Cardiac muscle cell (in vitro differentiated cells and primary cell): ENCODE measurements around the gene PGD. TPM values are rescaled to one million over a fixed set of nuclear protein-coding genes. Genes with fewer than 3 reads are reported as not detected.

Source experiments
- DNase-seq, 2 donors: peaks; one replicate each; pipeline versions ENCODE4 v3.0.0 to v3.0.0-alpha.2; 2010 to 2017; ENCODE audit warnings: low read depth in 1 of 2, low spot score in 1 of 2
- H3K27ac ChIP-seq: fragments of 200-600 bp; sonication (generic); 2 replicates; pipeline ENCODE4 v1.5.1; 2016
- H3K27me3 ChIP-seq: fragments of 200-600 bp; sonication (generic); 2 replicates; pipeline ENCODE4 v1.6.0; 2016; ENCODE audit warnings: control low read depth
- H3K36me3 ChIP-seq: fragments of 200-600 bp; sonication (generic); 2 replicates; pipeline ENCODE4 v1.5.1; 2016; ENCODE audit warnings: control low read depth
- H3K4me1 ChIP-seq: fragments of 200-600 bp; sonication (generic); 2 replicates; pipeline ENCODE4 v1.8.1; 2017; ENCODE audit warnings: low read depth, mild to moderate bottlenecking, mixed run types
- H3K4me3 ChIP-seq: fragments of 200-600 bp; sonication (generic); 2 replicates; pipeline ENCODE4 v1.5.1; 2016; ENCODE audit warnings: mild to moderate bottlenecking
- H3K9me3 ChIP-seq: fragments of 200-600 bp; sonication (generic); 2 replicates; pipeline ENCODE4 v1.5.1; 2017; ENCODE audit warnings: low read depth, mild to moderate bottlenecking, control low read depth
- polyA plus RNA-seq: library from polyadenylated mRNA; unstranded; fragments of >200 nt; fragmentation: Nextera tagmentation; extraction: Ambion mirVana; gene quantifications from 2 replicates; pipeline ENCODE4 v1.2.1, GENCODE V29; 2016
- total RNA-seq: library from RNA; depleted of rRNA; stranded (reverse); fragments of >200 nt; gene quantifications from 2 replicates; pipeline ENCODE4 v1.2.3, GENCODE V29; 2016
- TF ChIP-seq, protein P1 (sequence below): IDR thresholded peaks from 2 replicates; pipeline ENCODE4 v1.5.1; 2012; ENCODE audit warnings: low read depth, mild to moderate bottlenecking, low read length

The PGD gene
- total and polyA plus RNA-seq, 2 experiments from 2014 or later = 201 to 214 TPM

DNA sequence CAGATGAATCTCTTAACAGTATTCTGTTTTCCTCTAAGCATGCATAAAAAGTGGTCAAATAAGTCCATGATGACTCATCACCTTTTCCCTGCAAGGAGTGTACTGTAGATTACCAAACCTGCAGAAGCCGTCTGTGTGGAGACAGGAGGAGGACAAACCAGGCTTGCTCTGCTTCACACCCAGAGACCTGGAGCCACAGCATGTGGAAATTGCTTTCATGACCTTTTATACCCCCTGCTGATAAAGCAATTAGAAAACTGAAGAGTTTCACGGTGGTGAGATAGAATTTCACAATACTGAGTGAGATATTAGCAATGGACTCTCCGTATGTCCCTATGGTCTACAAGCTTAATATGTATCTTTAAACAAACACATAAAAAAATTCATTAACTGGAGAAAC is 60.3 kb downstream of the PGD start:
- DNase-seq = peak in 1 of 2 donors; percentile 86
- Histone ChIP-seq H3K9me3 (no peaks in the 10 kb centered on the region), H3K4me1 (peaks cover 7% of the 10 kb centered on the region), H3K27ac (peak overlapping the region; percentile 48), H3K27me3 (no peaks in the 10 kb centered on the region), H3K36me3 (peaks cover 29% of the 10 kb centered on the region), H3K4me3 (no peak overlapping the region)
- TF ChIP-seq, protein P1, sequence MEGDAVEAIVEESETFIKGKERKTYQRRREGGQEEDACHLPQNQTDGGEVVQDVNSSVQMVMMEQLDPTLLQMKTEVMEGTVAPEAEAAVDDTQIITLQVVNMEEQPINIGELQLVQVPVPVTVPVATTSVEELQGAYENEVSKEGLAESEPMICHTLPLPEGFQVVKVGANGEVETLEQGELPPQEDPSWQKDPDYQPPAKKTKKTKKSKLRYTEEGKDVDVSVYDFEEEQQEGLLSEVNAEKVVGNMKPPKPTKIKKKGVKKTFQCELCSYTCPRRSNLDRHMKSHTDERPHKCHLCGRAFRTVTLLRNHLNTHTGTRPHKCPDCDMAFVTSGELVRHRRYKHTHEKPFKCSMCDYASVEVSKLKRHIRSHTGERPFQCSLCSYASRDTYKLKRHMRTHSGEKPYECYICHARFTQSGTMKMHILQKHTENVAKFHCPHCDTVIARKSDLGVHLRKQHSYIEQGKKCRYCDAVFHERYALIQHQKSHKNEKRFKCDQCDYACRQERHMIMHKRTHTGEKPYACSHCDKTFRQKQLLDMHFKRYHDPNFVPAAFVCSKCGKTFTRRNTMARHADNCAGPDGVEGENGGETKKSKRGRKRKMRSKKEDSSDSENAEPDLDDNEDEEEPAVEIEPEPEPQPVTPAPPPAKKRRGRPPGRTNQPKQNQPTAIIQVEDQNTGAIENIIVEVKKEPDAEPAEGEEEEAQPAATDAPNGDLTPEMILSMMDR = no peak

DNA sequence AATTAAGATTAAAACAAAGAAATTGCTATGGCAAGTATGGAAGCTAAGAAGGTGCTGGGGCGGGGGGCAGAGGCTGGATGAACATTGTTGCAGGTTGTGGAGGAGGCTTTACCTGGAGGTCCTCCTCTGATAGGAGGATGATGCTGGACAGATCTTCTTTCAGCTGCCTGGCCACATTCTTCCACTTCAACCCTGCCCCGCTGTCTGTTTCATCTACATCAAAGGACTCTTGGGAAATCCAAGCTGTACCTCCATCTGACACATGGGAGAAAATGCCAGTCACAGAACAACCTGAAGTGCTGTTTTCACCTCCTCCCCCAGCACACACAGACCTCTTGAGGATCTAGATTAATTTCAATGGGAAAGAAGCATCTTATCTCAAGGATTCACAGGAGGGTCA is 68.2 kb downstream of the PGD start:
- DNase-seq = no peak
- Histone ChIP-seq H3K27ac (no peak overlapping the region), H3K27me3 (no peaks in the 10 kb centered on the region), H3K9me3 (no peaks in the 10 kb centered on the region), H3K4me1 (no peaks in the 10 kb centered on the region), H3K36me3 (peaks cover 54% of the 10 kb centered on the region), H3K4me3 (no peak overlapping the region)
- TF ChIP-seq, protein P1 = no peak

DNA sequence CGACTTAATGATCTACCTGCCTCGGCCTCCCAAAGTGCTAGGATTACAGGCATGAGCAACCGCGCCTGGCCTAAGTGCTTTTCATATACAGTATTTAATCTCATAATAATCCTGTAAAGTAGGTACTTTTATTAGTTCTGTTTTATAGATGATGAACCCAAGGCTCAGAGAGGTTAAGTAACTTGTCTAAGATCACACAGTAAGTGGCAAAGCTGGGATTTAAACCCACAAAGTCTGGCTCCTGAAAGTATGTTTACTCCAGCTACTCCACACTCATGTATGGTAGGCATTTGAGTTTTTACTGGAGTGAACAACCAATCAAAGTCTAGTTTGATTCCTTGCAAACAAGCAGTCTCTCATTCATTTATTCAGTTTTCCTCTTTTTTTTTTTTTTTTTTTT is 71.2 kb downstream of the PGD start:
- H3K4me1 ChIP-seq = no peaks in the 10 kb centered on the region
- H3K27me3 ChIP-seq = no peaks in the 10 kb centered on the region
- DNase-seq = no peak
- H3K9me3 ChIP-seq = no peaks in the 10 kb centered on the region
- no peak overlapping the region for H3K27ac ChIP-seq
- no peak overlapping the region for H3K4me3 ChIP-seq
- H3K36me3 ChIP-seq = peaks cover 29% of the 10 kb centered on the region
- TF ChIP-seq, protein P1 = no peak

Other genes with a start within 250 kb of the PGD start
- 29.3 and 56.2 TPM in 2 replicates for gene KIF1B, start 188.5 kb upstream of the PGD start, total RNA-seq
- gene KIF1B, start 188.5 kb upstream of the PGD start, polyA plus RNA-seq = 22.2 and 40.9 TPM in 2 replicates
- gene CENPS, start 31.4 kb downstream of the PGD start, total RNA-seq = 13.4 and 16.0 TPM in 2 replicates
- 30.6 and 46.3 TPM in 2 replicates for gene CENPS, start 31.4 kb downstream of the PGD start, polyA plus RNA-seq
- gene CORT, start 51.0 kb downstream of the PGD start, total RNA-seq = 2.3 and 3.1 TPM in 2 replicates
- gene CORT, start 51.0 kb downstream of the PGD start, polyA plus RNA-seq = 1.2 and 2.3 TPM in 2 replicates
- 42.0 and 53.6 TPM in 2 replicates for gene DFFA, start 73.5 kb downstream of the PGD start, total RNA-seq
- gene DFFA, start 73.5 kb downstream of the PGD start, polyA plus RNA-seq = 47.5 and 69.4 TPM in 2 replicates
- 29.2 and 32.1 TPM in 2 replicates for gene PEX14, start 75.9 kb downstream of the PGD start, total RNA-seq
- 25.0 and 25.7 TPM in 2 replicates for gene PEX14, start 75.9 kb downstream of the PGD start, polyA plus RNA-seq